Osteocyte (in vitro differentiated cells): ENCODE measurements around the gene FOXQ1. TPM values are rescaled to one million over a fixed set of nuclear protein-coding genes. Genes with fewer than 3 reads are reported as not detected.

Source experiments
- DNase-seq: peaks from one replicate; pipeline ENCODE4 v3.0.0; 2021; ENCODE audit warnings: mixed read lengths; ENCODE audit not compliant: unreplicated experiment; ENCODE audit errors: extremely low spot score
- H3K27ac Mint-ChIP-seq: one replicate; pipeline ENCODE4 v1.8.0; 2021; ENCODE audit warnings: mild to moderate bottlenecking, mixed read lengths; ENCODE audit not compliant: unreplicated experiment
- H3K27me3 Mint-ChIP-seq: one replicate; pipeline ENCODE4 v1.8.0; 2021; ENCODE audit warnings: mixed read lengths; ENCODE audit not compliant: unreplicated experiment
- H3K36me3 Mint-ChIP-seq: one replicate; pipeline ENCODE4 v1.8.0; 2021; ENCODE audit warnings: mixed read lengths; ENCODE audit not compliant: unreplicated experiment
- H3K4me1 Mint-ChIP-seq: one replicate; pipeline ENCODE4 v1.8.0; 2021; ENCODE audit warnings: mixed read lengths; ENCODE audit not compliant: unreplicated experiment
- H3K4me3 Mint-ChIP-seq: one replicate; pipeline ENCODE4 v1.8.0; 2021; ENCODE audit warnings: mild to moderate bottlenecking, moderate library complexity, mixed read lengths; ENCODE audit not compliant: unreplicated experiment
- H3K9me3 Mint-ChIP-seq: one replicate; pipeline ENCODE4 v1.8.0; 2021; ENCODE audit warnings: mixed read lengths; ENCODE audit not compliant: unreplicated experiment
- total RNA-seq: library from RNA; stranded (reverse); gene quantifications from 2 replicates; pipeline ENCODE4 v1.2.1, GENCODE V29; 2021
- TF ChIP-seq, protein P1 (sequence below): fragments of 200-600 bp; sonication (generic); IDR thresholded peaks from 2 replicates; pipeline ENCODE4 v1.5.0; 2021; ENCODE audit warnings: antibody characterized with exemption, mild to moderate bottlenecking, moderate library complexity

Gene FOXQ1
- total RNA-seq, 1 donor from 2014 or later, result not detected

DNA sequence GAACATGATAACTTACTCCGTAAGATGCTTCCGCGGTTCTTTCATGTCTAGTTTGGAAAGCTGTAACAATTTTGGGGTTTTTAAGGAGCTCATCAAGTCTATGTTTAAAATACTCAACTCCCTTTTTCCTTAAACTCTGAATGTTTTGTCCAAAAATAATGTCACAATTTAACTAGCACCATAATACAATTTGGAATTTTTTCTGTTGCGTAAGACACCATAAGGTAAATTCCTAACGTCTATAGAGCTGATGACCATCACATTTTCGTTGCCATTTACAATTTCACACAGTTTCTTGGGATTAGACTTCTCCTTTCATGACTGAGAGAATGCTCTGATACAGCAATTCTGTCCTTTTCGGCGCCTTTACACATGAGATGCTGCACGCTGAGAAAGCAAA is 50.7 kb downstream of the FOXQ1 start:
- TF ChIP-seq, protein P1, sequence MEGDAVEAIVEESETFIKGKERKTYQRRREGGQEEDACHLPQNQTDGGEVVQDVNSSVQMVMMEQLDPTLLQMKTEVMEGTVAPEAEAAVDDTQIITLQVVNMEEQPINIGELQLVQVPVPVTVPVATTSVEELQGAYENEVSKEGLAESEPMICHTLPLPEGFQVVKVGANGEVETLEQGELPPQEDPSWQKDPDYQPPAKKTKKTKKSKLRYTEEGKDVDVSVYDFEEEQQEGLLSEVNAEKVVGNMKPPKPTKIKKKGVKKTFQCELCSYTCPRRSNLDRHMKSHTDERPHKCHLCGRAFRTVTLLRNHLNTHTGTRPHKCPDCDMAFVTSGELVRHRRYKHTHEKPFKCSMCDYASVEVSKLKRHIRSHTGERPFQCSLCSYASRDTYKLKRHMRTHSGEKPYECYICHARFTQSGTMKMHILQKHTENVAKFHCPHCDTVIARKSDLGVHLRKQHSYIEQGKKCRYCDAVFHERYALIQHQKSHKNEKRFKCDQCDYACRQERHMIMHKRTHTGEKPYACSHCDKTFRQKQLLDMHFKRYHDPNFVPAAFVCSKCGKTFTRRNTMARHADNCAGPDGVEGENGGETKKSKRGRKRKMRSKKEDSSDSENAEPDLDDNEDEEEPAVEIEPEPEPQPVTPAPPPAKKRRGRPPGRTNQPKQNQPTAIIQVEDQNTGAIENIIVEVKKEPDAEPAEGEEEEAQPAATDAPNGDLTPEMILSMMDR, result no peak
- DNase-seq, result no peak
- no peak overlapping the region for H3K4me3 Mint-ChIP-seq
- no peak overlapping the region for H3K27ac Mint-ChIP-seq
- H3K36me3 Mint-ChIP-seq, result no peaks in the 10 kb centered on the region
- peaks cover 2% of the 10 kb centered on the region for H3K4me1 Mint-ChIP-seq
- peaks cover 38% of the 10 kb centered on the region for H3K27me3 Mint-ChIP-seq
- H3K9me3 Mint-ChIP-seq, result no peaks in the 10 kb centered on the region

DNA sequence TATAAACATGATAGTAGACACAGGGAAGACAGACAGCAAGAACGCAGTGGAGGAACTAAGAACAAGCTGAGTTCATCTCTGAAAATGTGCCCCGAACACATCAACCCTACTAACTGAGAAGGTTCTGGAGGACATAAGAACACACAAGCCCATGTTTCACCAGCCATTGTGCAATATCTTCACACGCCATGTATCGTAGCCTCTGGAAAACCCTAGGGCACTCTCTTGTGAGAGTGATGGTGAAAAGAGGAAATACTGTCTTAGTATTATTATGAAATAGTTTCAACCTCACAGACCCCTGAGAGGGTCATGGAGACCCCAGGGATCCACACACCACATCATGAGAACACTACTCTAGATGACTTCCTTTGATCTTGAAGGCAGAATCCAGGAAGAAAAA is 51.4 kb downstream of the FOXQ1 start:
- Mint-ChIP-seq H3K27ac (no peak overlapping the region), H3K36me3 (no peaks in the 10 kb centered on the region), H3K9me3 (no peaks in the 10 kb centered on the region), H3K4me1 (peaks cover 2% of the 10 kb centered on the region), H3K27me3 (peaks cover 44% of the 10 kb centered on the region), H3K4me3 (no peak overlapping the region)
- no peak for DNase-seq
- TF ChIP-seq, protein P1, result no peak

DNA sequence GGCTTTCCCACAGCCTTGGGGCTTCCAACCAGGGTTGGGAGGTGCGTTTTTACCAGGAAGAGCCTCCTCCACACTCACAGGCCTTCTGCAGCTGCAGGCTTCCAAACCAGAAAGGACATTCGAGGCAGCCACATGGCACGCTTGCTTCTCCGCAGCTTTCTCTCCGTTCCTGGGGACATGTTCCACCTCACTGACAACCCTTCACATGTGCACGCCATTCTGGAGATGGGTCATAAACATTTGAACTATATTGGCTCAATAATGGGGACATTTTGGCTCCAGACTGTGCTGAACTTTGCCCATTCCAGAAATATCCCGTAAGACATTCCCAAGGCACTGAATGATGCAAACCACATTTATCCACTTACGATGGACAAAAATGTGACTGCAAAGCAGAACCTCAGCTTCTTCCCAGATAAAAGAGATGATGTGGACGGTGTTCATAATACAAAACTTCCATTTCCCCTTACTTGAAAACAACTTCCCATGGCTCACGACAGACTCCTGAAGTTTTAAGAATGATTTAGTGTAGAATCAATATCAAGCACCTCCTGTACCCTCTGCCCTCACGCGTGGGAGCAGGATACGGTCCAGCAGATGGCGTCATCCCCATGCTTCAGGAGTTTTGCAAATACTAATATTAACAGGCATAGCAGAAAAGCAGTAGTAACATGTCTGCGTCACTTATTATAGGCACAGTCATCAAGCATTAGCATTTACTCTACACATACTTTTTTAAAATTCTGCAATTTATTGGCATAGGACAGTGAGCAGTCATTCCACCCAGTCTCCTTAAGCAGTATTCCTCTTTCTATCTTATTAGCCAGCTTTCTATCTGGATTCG is 52.1 kb downstream of the FOXQ1 start:
- Mint-ChIP-seq H3K27ac (no peak overlapping the region), H3K4me1 (peaks cover 2% of the 10 kb centered on the region), H3K36me3 (no peaks in the 10 kb centered on the region), H3K9me3 (no peaks in the 10 kb centered on the region), H3K4me3 (no peak overlapping the region), H3K27me3 (peaks cover 47% of the 10 kb centered on the region)
- no peak for DNase-seq
- TF ChIP-seq, protein P1, result peak; percentile 52

Other genes starting within 250 kb of the FOXQ1 start
- 1.5 and 1.8 TPM in 2 replicates for gene FOXF2, start 77.5 kb downstream of the FOXQ1 start, total RNA-seq